Frontal cortex (tissue), 4 donors: ENCODE data around the gene ITPRIPL2. TPM values are rescaled to one million over a fixed set of nuclear protein-coding genes. Genes with fewer than 3 reads are reported as not detected.
A peak's percentile ranks its signal among the peaks of the same experiment; 100 is the strongest.

Experiments used
- DNase-seq, 2 donors: peaks; one replicate each; pipeline ENCODE4 v3.0.0; 2012; ENCODE audit warnings: low spot score in 2 of 2
- FAIRE-seq: peaks from 2 replicates; lab custom pipeline; 2012; peaks lifted over from hg19 to GRCh38; lab: Jason Lieb, UNC
- total RNA-seq: library from RNA; depleted of rRNA; stranded (reverse); fragments of >200 nt; gene quantifications from one replicate; pipeline ENCODE4 v1.2.3, GENCODE V29; 2014
- donor health status: control.
- donor health status: control.
- donor health status: control.

ITPRIPL2 gene
- total RNA-seq, 1 donor from 2014 or later = 3.3 TPM

DNA sequence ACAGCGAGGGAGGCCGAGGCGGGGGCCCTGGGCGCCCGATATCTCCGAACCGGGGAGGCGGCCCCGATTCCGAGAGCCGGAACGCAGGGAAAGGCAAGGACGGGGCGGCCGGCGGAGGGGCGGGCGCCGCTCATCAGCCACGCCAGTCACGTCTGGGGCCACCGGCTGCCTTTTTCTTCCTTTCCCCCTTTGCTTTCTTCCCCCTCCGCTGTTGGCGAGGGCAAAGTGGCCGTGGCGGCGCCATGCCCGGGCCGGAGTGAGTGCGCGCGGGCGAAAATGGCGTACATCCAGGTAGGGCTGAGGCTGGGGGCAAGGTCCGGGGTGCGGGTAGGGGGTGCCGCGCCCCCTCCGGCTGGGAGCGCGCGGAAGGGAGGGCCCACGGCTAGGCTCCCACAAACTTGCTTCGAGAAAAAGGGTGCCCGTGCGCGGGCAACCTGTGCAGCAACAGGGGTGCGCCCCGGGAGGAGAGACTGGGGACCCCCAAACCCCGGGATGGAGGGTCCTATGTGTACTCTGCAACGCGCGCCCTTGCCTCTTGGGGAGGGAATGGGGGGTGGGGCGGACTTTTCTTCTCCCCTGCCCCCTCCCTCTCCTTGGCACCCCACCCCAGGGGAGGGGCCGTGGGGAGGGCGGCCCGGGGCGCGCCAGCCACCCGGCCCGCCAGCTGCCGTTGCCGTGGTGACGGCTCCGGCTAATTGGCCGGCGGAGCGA is 54.8 kb downstream of the ITPRIPL2 start:
- FAIRE-seq = no peak
- peak; percentile 55 to 66 for DNase-seq

DNA sequence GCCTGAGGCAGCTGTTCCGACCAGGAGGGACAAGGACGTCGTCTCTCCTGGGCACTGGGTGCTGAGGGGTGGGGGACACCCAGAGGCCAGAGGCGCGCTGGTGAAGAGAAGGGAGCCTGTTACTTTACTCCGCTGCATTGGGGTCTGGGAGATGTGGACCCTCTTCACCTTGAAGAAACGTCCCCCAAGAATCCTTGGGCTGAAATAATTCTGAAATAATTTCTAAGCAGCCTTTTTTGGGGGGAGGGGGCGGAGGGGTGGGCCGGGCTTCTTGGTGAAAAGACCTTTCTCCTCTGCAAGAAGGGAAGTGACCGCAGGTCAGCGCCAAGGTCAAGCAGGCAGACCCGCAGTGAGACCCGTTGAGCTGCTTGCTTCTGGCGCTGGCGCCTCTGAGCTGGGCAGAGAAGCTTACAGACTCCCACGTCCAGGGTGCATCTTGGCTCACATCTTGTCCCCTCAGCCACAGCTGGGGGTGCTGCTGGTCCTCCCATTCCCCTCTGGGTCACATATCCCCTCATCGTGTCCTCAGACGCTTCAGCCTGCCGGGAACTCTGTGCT is 55.4 kb downstream of the ITPRIPL2 start:
- DNase-seq (no peak), FAIRE-seq (no peak)

DNA sequence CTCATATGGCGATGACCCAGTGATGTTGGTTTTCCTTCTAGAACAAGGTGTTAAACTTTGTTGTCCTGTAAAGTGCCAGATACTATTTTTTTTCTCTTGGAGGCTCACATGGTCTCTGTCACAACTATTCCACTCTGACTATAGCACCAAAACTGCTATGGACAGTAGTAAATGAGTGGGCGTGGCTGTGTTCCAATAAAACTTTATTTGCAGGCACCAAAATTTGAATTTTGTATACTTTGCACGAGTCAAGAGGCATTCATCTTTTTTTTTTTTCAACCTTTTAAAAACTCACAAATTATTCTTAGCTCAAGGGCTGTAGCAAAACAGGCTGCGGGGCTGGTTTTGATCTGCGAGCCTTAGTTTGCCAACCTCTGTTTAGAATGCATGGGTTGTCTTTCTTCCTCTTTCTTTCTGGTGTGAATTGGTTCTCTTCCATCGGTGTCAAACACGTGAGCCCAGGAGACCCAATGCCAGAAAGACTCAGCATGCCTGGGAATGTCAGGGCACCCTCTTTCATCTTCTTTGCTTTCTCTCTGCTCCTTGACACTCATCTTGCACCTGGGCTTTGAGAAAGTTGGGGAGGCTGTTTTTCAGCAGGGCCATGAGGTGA is 56.4 kb downstream of the ITPRIPL2 start:
- no peak for DNase-seq

More for the DNA sequence above, 56.4 kb downstream of the ITPRIPL2 start:
- FAIRE-seq = no peak

Other genes starting within 250 kb of the ITPRIPL2 start
- 89.3 TPM for gene SMG1, start 187.6 kb upstream of the ITPRIPL2 start, total RNA-seq
- 3.3 TPM for gene TMC7, start 130.0 kb upstream of the ITPRIPL2 start, total RNA-seq
- 50.1 TPM for gene COQ7, start 46.4 kb upstream of the ITPRIPL2 start, total RNA-seq
- gene SYT17, start 54.3 kb downstream of the ITPRIPL2 start, total RNA-seq = 8.2 TPM
- under 0.01 TPM for gene CLEC19A, start 171.8 kb downstream of the ITPRIPL2 start, total RNA-seq